ENCODE data around the gene ZNF630.
"Not testable (repeated sequence)": the region's sequence is repeated elsewhere in the genome, so short reads cannot be mapped to it uniquely, and the experiment has no call there.

GRCh38 chrX:48020472-48020871 is 51.0 kb downstream of the ZNF630 start:
- TF ChIP-seq EZH2 (IDR thresholded peaks at IDR 0.05; ENCODE audit: insufficient read depth, poor library complexity, severe bottlenecking); EZH2phosphoT487 (IDR thresholded peaks at IDR 0.05; ENCODE audit: insufficient read depth, low read depth): not testable (repeated sequence)
